ENCODE results near the gene HABP2. TPM values are rescaled to one million over a fixed set of nuclear protein-coding genes. Genes with fewer than 3 reads are reported as not detected.

The HABP2 gene
- total RNA-seq, 1 experiment from 2014 or later: 0.09 TPM

GRCh38 chr10:113530476-113530875 lies 22.4 kb upstream of the HABP2 start (continued):
- no peak for TF ChIP-seq NFE2L1 (CRISPR knock-in tag; IDR thresholded peaks at IDR 0.05)

GRCh38 chr10:113532724-113533123 lies 20.1 kb upstream of the HABP2 start:
- DNase-seq (ENCODE audit: low spot score) (no peak), ATAC-seq (no peak)
- Mint-ChIP-seq H3K4me3 (no peak overlapping the region), H3K4me1 (no peaks in the 10 kb centered on the region), H3K9me3 (no peaks in the 10 kb centered on the region), H3K27me3 (ENCODE audit: low read depth) (peaks cover 12% of the 10 kb centered on the region), H3K27ac (no peak overlapping the region), H3K36me3 (no peaks in the 10 kb centered on the region)
- ChIA-PET CTCF (no interaction called here), POLR2A (no interaction called here)
- TF ChIP-seq ESRRA (CRISPR knock-in tag; IDR thresholded peaks at IDR 0.05; ENCODE audit: borderline replicate concordance): no peak
- no peak for TF ChIP-seq NFATC4 (CRISPR knock-in tag; IDR thresholded peaks at IDR 0.05)
- no peak for TF ChIP-seq KAT7 (CRISPR knock-in tag; IDR thresholded peaks at IDR 0.05; ENCODE audit: borderline replicate concordance)
- no peak for TF ChIP-seq JAZF1 (CRISPR knock-in tag; IDR thresholded peaks at IDR 0.05)
- TF ChIP-seq NFE2L1 (CRISPR knock-in tag; IDR thresholded peaks at IDR 0.05): no peak
- TF ChIP-seq IRF1 (CRISPR knock-in tag; IDR thresholded peaks at IDR 0.05): no peak
- TF ChIP-seq ZBTB21 (CRISPR knock-in tag; IDR thresholded peaks at IDR 0.05; ENCODE audit: borderline replicate concordance): no peak
- no peak for TF ChIP-seq ZSCAN18 (CRISPR knock-in tag; IDR thresholded peaks at IDR 0.05)
- TF ChIP-seq MLX (CRISPR knock-in tag; IDR thresholded peaks at IDR 0.05): no peak
- TF ChIP-seq MAX (CRISPR knock-in tag; IDR thresholded peaks at IDR 0.05): no peak
- TF ChIP-seq PREB (CRISPR knock-in tag; IDR thresholded peaks at IDR 0.05; ENCODE audit: borderline replicate concordance): no peak
- no peak for TF ChIP-seq CDX4 (CRISPR knock-in tag; IDR thresholded peaks at IDR 0.05; ENCODE audit: borderline replicate concordance)
- no peak for TF ChIP-seq ETV6 (CRISPR knock-in tag; IDR thresholded peaks at IDR 0.05)
- TF ChIP-seq ZNF416 (CRISPR knock-in tag; IDR thresholded peaks at IDR 0.05): no peak
- no peak for TF ChIP-seq ZNF281 (CRISPR knock-in tag; IDR thresholded peaks at IDR 0.05)
- TF ChIP-seq ZNF232 (CRISPR knock-in tag; IDR thresholded peaks at IDR 0.05): no peak
- no peak for TF ChIP-seq ZNF425 (CRISPR knock-in tag; conservative IDR thresholded peaks at IDR 0.05)

Measured in WTC11 (cell line).